Hypothalamus (tissue), 51 donors: ENCODE data around the gene SYNPR.
A peak's percentile ranks its signal among the peaks of the same experiment; 100 is the strongest.
"Not testable (repeated sequence)": the region's sequence is repeated elsewhere in the genome, so short reads cannot be mapped to it uniquely, and the experiment has no call there.

ENCODE experiments used
- DNase-seq, 51 donors: peaks; one replicate each; lab custom pipeline; 2025; lab: John Stamatoyannopoulos, UW

The SYNPR gene

DNA sequence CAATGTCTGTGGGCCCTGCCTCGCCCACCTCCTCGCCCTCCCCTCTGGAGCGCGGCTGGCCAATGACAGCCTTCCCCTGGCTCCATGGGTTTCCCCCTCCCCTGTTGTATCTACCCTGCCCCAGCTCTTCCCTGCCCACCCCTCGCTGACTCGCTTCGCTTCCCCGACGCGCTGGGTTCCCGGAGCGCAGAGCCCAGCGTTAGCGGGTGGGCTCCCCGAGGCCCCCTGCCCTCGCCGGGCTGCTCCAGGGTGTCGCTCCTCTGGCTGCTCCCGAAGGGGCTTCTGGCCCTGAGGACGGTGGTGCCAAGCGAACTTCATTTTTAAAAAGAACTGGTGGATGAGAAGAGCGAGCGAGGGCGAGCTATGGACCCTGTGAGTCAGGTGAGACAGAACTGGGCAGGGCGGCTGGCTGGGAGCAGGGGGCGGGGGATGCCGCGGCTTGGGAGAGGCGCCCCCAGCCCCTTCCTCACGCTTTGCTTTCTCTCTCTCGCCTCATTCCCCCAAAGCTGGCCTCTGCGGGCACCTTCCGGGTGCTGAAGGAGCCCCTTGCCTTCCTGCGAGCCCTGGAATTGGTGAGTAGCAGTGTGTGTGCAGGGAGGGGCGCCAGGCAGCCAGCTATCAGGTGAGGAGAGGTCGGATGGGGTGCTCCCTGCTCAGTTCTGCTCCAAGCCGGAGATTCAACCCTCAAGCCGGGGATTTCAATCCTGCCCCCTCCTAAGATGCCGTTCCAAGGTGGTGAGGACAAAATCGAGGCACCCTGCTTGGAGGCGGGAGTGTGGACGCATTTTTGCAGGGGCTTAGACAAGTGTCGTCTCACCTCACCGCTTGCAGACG, at the start of gene SYNPR:
Gene SYNPR (plus strand): TSS at position 138 of the 834 bp plus-strand sequence.
- peak in 2 of 51 donors; percentile 1 to 13 for DNase-seq

DNA sequence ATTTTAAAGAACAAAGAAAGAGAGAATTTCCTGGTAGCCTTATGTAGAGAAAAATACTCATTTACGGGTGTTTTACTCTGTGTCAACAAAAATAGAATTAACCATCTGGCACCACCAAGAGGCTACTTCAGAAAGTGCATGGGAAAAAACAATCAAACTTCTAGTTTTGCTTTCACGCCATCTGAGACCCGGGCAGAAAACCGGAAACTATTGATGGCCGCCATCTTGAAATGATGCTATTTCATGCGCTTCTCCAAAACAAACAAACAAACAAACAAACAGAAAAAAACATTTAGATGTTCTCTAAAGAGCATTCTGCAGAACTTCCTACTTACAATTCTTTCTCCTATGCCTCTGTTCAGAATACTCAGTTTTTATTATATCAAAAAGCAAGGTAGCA, 49.4 kb upstream of the SYNPR start:
- DNase-seq = peak in 6 of 51 donors; percentile 1 to 40 (median 3)

DNA sequence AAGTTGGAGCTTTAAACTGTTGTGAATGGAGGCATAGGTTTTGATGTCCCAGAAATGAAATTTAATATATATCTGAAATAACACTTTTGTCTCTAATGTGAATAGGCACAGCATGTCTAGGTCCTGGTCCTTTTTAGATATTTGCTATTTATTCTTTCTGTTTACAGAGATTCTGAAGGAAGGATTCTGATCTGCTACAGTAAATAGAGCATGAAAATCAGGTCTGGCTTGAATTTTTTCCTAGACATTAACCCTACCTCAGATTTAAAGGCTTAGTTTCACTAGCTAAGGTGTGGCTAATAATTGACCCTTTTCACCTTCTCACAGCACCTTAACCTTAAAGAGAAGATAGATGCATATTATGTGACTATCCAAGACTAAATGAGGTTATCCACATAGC, 48.0 kb upstream of the SYNPR start:
- DNase-seq = no peak

DNA sequence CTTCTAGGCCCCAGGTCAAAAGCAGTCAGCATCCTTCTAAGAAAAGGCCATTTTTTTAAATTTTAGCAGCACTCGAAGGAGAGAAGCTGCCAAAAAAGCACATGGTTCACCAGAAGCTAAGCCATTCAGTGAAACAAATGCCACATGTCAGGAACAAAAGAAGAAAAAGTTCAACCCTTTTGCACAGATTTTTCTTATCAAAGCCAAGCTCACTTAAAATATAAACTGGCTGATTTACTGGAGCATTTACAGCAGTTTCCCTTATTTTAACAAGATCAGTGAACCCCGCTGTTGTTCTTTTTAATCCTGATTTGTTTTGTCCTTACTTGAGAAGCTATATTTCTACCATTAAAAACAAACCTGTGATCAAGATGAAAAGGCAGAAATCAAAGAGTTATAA, 46.5 kb upstream of the SYNPR start:
- no peak for DNase-seq

DNA sequence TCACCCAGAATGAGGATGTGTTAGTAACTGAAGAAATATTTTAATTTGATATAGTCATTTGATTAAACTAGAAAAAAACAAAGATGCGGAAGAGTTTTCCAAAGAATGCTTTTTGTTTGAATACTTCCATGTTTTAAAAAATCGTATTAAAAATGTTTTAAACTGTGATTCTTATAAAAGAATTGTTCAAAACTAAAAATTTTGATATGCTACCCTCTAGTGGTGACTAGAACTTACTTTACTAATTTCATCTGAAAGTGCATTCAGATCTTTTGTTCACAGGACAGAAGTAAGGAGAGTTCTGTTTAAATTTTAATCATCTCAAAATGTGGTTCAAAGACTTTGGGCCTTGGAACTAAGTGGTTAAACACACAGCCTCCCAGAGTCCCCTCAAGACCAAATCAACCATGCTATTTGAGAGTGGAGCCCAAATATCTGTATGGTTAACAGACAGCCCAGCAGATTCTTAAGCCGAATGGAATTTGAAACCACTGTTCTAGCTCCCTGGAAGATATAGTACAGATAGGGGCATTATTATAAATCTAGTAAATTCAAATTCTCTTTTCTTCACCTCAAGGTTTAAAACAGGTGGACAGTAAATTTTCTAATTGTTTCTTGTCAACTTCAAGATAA, 45.2 kb upstream of the SYNPR start:
- DNase-seq = no peak

DNA sequence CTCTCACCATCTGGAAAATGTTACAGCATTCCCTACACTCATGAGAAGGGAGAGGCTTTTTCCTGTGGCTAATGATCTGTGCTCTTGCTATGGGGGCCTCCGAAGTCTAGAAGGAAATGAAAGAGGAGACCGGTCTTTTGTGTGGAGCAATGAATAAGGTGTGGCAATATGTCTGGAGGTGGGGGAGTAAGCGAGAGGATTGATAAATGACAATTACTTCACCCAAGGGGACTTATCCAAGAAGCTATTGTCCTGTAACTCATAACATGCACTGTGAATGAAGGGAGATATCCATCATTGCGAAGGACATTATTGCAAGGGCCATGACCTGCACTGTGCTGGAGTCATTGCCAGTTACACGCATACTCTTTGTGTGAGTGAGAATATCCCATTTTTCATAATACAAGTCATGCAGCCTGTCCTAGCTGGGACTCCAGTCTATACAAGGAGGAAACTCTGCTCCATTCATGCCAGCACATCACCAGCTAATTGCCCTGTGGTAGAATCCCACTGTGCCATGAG, 37.7 kb upstream of the SYNPR start:
- no peak for DNase-seq

DNA sequence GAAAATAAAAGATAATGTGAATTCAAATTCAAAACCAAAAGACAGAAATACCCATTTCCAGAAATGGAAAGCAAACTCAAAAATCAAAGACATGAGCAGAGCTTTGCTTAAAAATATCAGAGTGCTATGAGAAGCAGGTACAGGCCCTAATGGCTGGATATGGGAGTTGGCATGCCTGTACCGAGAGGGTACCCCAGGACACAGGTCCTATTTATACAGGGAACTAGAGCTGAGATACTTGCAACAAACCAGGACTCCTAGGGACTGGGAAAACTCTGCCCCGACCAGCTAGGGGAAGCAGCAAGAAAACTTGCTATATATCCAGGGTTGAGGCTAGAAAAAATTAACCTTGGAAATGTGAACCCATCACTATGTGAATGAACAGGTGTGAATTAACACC, 36.0 kb upstream of the SYNPR start:
- DNase-seq = no peak

DNA sequence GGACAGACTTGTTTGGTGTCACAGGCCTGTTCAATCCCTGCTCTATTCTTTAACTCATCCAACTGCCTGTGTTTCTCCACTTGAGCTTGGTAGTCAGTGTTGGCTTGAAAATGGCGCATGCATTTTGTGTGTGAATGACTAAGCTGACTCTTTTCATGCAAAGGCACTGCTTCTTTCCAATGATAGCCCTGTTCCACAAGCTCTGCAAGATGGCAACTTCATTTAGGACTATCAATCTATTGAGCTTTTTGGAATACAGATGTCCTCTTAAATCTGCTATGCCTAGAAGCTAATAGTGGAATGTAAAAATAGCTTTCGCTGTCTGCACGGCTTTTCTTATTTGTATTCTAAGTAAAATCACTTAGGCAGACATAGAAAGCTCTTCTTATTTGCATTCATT, 33.6 kb upstream of the SYNPR start:
- peak in 1 of 51 donors; percentile 2 for DNase-seq

DNA sequence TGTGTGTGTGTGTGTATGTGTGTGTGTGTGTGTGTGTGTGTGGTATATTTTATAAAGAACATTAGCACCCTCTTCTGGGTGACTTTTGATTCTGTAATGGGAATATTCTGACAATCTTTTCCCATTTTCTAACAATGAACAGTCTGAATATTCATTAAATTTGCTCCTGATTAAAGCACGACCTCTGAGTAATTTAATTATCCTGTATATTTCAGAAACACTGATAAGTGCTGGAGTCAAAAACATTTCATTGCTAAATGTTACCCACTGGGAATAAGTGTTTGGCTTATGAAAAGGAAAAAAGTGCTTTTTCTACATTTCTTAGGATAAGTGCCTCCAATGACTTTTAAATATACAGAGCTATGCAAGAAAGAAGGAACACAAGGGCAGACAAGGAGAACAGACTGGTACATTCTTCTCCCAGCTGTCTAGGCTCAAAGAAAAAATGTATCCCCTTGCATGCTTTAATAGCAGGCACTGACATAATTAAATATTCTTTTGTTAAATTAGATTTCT, 32.3 kb upstream of the SYNPR start:
- DNase-seq = no peak

DNA sequence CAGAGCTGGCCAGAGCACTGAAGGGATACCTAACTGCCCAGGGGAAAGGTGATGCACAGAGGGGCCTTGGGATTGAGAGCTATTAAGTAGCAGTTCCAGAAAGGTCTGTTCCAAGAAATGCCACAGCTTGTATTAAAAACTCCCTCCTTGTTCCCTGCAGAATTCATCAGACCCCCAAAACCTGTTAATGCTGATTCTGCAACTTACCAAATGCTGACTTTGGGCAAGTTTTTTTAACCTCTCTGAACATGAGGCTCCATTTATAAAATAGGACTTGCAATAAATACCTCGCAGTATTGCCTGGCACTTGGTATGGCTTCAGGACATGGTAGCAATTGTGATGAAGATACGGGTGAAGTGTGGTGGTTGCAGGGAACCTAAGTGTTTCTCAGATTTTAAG, 30.1 kb upstream of the SYNPR start:
- DNase-seq = no peak

DNA sequence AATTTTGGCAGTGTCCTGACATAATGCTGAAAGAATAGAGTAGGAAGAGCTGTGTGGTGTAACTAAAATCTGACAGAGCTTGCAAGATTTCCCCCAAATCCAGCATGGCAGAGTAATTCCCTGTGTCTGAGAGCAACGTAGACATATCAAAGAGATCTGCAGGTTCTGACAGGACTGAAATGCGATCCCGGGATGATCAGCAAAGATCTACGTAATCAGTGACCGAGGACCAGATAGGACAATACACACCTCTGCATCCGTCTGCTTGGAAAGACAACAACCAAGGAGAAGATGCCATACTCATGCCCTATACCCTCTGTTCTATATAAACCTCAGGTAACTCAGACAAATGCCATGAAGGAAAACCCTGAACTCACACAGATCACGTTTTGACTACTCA, 26.6 kb upstream of the SYNPR start:
- no peak for DNase-seq

DNA sequence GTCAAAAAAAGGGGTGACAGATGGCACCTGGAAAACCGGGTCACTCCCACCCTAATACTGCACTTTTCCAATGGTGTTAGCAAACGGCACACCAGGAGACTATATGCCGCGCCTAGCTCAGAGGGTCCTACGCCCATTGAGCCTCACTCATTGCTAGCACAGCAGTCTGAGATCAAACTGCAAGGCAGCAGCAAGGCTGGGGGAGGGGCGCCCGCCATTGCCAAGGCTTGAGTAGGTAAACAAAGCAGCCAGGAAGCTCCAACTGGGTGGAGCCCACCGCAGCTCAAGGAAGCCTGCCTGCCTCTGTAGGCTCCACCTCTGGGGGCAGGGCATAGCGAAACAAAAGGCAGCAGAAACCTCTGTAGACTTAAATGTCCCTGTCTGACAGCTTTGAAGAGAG, 22.3 kb upstream of the SYNPR start:
- DNase-seq = not testable (repeated sequence)

DNA sequence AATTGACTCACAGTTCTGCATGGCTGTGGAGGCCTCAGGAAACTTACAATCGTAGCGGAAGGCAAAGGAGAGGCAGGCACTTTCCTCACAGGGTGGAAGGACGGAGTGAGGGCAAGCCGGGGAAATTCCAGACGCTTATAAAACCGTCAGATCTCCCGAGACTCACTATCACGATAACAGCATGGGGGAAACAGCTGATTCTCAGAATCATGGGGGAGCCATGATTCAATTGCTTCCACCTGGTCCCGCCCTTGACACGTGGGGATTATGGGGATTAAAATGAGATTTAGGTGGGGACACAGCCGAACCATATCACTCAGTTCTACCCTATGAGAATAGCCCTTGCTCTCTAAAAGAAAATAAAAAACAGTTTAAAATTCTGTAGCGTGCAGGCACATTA, 13.4 kb upstream of the SYNPR start:
- DNase-seq = no peak

DNA sequence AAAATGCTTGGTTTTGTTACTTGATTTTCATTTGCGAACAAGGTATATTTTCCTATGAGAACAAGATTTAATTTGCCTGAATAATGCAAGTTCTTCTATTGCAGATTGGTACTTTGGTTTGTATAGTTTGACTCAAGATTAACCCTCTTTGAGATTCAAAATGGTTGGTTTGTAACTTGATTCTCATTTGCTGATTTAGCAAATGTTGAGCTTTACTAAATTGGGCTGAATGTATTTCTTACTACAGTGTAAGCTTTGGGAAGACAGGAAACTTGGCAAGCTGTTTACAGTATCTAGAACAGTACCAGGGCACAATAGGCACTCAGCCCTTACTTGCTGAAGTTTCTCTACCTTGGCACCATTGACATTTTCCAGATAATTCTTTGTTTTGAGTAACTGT, 3.7 kb upstream of the SYNPR start:
- DNase-seq = no peak

DNA sequence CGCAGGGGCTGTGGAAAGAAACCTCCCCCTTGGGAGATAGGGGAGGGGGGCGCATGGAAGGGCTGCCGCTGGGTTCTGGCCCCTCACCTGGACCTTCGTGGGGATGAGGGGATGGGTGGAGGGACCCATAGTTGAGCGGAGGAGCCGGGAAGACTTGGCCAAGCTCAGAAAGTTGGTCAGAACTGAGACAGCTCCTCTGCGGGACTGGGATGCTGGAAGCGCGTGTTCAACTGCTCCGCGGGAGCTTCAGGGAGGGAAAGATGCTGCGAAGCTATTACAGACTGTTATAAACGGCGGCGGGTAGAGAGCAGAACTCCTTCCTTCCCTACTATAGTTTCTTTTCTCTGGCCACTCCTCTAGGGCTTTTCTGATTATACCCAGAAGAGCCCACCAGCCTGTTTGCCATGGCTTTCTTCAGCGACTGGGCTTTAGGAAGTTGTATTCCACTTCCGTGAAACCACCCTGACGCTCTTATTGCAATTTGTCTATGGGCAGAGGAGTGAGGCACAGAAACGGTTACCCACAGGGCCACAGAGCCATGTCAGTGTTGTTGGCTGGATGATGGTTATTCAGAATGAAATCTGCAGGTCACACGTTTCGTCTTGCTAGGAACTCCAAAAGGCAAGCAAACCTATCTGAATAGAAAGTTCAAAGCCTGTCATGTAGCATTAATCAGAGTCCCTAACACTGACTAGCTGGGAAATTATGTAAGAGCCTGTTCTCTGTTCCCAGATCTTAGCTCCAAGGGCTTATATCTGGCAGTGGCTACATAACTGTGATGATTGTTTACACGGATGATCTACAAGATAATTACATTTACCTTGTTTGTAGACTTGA, 1.1 kb downstream of the SYNPR start:
- DNase-seq = peak in 2 of 51 donors; percentile 1 to 19

DNA sequence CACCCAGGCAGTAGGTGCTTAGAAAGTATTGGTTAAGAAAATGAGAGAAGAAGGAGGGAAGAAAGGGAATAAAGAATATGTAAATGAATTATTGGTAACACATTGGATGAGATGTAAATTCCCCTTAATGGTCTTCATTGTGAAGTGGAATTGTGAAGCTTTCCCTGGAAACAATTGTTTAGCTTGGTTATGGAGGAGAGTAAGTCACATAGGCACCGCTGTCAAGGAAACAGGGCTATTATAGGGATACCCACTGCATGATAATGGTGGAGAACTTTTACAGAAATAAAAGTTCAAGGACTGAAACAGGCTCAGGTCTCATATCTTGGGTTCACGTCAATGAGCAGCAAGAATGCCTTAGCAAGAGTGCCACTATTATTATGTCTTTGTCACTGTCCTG, 9.5 kb downstream of the SYNPR start:
- DNase-seq = no peak

DNA sequence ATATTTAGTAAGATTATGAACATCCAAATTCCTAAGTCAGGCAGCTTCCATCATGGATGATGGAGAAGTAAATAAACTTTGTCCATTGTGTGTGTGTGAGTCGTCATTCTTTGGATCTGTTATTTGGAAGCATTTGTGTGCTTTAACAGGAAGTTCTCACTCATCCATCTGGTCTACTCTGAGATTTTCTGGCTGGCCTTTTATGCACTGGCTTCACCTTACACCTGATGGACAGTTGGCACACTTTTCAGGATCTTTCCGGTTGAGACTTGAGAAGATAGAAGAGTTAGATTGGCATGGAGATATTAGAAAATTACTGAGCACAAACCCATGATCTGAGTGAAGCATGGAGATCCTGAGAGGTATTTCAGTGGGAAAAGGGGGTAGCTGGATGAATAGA, 12.6 kb downstream of the SYNPR start:
- DNase-seq = no peak

DNA sequence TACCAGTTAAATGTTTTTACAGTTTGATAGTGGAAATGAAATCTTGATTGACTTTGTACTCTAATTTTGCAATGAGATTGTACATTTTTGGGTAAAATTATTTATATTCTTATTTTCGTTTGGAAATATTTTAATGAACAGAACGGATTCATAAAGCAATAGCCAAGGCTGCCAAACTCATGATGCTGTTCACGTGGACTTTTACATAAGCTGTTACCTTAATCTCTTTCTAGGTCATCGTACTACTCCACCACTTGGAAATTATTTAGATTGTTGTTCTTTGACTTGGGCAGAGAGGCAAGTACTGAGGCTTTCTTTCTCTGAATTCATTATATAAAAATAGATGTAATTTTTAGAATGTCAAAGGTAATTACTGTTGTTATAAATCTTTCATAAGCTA, 16.2 kb downstream of the SYNPR start:
- DNase-seq = no peak

DNA sequence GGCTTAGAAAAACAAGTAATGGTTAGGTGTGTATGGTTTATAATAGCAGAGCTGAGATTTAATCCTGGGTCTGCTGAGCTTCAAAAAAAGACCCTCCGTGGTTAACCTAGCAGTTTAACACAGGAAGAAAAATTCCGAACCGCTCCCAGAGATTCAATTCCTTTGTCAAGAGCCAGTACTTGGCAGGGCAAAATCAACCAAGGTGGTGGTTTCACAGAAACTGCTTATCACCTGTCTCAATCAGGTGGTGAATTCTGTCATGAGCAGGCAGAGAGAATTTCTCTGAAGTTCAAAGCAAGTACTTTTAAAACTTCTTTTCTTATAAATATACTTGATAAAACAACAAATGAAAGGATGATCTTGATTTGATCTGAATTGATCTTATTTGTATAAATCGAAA, 17.2 kb downstream of the SYNPR start:
- DNase-seq = no peak

DNA sequence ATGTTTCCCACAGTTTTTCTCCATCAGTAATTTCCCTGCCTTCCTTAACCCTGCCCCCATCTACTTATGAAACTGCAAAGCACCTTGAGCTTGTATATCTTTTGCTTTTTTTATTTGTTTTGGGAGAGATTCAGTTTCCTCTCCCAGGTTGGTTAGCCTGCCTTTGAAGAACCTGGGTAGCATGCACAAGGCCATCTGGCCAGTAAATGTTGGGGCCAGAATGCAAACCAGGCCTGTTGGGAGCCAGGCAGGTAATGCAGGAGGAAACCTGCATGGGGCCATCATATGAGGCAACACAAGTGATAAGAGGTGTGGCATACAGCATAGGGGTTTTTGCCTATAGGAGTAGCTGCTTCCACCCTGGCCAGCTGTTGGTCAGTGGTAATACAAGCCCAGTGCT, 17.7 kb downstream of the SYNPR start:
- DNase-seq = no peak

DNA sequence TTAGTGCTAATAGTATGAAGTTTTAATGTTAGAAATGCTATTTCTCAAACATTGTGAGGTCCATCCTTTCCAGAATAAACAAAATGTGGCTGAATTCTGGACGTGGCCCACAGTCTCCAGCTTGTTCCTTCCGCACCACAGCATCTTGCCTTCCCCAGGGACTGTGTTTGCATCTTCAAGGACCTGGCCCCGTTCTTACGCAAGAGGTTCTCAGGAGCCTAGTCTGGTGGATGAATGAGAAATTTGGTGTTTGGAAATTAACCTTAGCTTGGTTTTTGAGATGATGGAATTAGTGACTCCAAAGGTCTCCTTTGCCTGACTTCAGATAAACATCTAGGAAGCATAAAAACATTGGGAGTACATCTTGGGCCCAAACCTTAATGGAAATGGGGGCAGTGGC, 18.1 kb downstream of the SYNPR start:
- no peak for DNase-seq
